Adrenal gland (tissue), 5 donors: ENCODE measurements around the gene RIMKLA.

Experiments
- POLR2A ChIP-seq, 2 donors: fragments of 450-650 bp; IDR thresholded peaks; one replicate each; pipeline ENCODE4 v1.6.1; 2017; ENCODE audit warnings: antibody characterized with exemption in 2 of 2, mild to moderate bottlenecking in 2 of 2, moderate library complexity in 1 of 2
- TF ChIP-seq, protein P1 (sequence below), 6 experiments: fragments of 450-650 bp in 4 of 6; fragments of 200-600 bp in 2 of 6; sonication (generic) in 1 of 6; IDR thresholded peaks; 1 replicate in 5 of 6; 2 replicates in 1 of 6; pipeline versions ENCODE4 v1.5.1 to v1.8.0; 2016 to 2021; ENCODE audit warnings: antibody characterized with exemption in 6 of 6, mild to moderate bottlenecking in 2 of 6, moderate library complexity in 1 of 6
- donor health status: DM: no; HTN: no; CAD: no.

DNA sequence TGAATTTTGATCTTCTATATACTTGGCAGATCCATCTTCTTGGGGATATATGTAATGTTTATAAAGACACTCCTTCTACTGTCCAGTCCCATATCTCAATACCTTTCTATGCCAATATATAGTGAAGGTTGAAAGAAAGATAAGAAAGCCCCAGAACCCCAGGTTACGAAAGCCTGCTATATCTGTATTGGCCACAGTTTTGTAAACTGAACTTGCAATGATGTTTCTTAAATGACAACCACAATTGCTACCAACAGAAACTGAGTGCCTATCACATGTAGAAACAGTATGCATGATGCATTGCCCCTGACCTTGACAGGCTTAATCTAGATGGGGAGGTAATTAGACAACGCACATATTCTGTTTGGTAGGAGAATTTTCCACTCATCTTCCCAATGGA, 7.8 kb upstream of the RIMKLA start:
- TF ChIP-seq POLR2A (IDR thresholded peaks at IDR 0.05) = no peak
- TF ChIP-seq, protein P1, sequence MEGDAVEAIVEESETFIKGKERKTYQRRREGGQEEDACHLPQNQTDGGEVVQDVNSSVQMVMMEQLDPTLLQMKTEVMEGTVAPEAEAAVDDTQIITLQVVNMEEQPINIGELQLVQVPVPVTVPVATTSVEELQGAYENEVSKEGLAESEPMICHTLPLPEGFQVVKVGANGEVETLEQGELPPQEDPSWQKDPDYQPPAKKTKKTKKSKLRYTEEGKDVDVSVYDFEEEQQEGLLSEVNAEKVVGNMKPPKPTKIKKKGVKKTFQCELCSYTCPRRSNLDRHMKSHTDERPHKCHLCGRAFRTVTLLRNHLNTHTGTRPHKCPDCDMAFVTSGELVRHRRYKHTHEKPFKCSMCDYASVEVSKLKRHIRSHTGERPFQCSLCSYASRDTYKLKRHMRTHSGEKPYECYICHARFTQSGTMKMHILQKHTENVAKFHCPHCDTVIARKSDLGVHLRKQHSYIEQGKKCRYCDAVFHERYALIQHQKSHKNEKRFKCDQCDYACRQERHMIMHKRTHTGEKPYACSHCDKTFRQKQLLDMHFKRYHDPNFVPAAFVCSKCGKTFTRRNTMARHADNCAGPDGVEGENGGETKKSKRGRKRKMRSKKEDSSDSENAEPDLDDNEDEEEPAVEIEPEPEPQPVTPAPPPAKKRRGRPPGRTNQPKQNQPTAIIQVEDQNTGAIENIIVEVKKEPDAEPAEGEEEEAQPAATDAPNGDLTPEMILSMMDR (IDR thresholded peaks at IDR 0.05) = no peak
